GM12873 (cell line): ENCODE data around the gene VSIG2.

Experiments used
- CTCF ChIP-seq: IDR thresholded peaks from 2 replicates; pipeline ENCODE4 v1.5.1; 2012; ENCODE audit warnings: low read depth, mild to moderate bottlenecking, moderate library complexity, low read length, control low read depth; ENCODE audit not compliant: insufficient read depth; ENCODE audit errors: missing control alignments

VSIG2 gene

DNA sequence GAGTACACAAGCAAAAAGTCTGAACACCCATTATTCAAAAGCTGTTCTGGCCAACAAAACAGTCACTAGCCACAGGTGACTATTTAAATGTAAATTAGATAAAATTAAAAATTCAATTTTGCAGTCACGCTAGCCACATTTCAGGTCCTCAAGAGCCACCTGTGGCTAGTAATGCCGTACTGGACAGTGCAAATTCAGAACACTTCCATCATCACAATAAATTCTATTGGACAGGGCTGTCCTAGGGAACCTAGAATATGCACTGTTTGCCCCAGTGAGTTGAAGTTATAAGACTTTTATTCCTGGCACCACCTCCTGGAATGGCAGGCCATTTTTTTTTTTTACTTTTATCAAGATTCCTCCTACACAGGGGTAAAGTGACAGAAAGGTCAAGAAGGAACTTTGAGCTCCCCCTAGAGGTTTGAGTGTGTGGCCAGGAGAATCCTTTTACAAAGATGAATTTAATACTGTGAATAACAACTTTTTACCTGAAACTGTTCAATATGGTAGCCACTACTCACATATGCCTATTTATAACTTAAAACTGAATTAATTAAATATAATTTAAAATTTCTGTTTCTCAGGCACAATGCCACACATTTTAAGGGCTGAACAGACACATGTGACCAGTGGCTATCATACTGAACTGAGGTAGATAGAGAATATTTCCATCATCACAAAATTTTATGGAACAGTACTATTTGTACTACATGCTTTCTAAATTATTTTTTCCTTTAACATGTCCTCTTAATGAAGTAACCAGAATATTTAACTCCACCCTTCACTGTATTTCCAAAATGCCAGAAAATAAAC is 41.6 kb upstream of the VSIG2 start:
- TF ChIP-seq CTCF, result peak; percentile 70

- TF ChIP-seq CTCF, result no peak
Measured at GRCh38 chr11:124791626-124792341, 39.7 kb upstream of the VSIG2 start.

GRCh38 chr11:124788521-124788920 is 36.5 kb upstream of the VSIG2 start:
- no peak for TF ChIP-seq CTCF

GRCh38 chr11:124784051-124784450 is 32.0 kb upstream of the VSIG2 start:
- TF ChIP-seq CTCF, result no peak

DNA sequence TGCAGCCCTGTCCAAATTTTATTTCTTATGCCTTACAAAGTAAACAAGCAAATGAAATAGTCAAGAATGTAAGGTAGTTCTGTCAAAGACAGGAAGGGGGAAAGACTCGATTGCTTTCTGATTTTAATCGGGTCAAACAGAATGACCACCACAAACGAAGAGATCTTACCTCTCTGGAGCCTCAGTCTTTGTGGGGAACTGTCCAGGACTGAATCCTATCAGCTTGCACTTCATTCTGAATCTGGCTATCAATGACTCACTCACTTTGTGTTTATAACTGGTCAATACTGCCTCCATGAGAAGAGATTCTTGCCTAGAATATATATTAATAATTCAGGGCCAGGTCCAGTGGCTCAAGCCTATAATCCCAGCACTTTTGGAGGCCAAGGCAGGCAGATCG is 30.9 kb upstream of the VSIG2 start:
- no peak for TF ChIP-seq CTCF

GRCh38 chr11:124779568-124779967 is 27.5 kb upstream of the VSIG2 start:
- TF ChIP-seq CTCF, result no peak

GRCh38 chr11:124778281-124778680 is 26.2 kb upstream of the VSIG2 start:
- no peak for TF ChIP-seq CTCF
